ENCODE measurements around the gene OGA.
"Not testable (repeated sequence)": the region's sequence is repeated elsewhere in the genome, so short reads cannot be mapped to it uniquely, and the experiment has no call there.

OGA gene

GRCh38 chr10:101797403-101798059, 20.7 kb downstream of the OGA start:
- no peak for DNase-seq (ENCODE audit: low read depth in 2 of 2)

GRCh38 chr10:101793526-101793925, 24.7 kb downstream of the OGA start:
- no peak for DNase-seq (ENCODE audit: low read depth in 2 of 2)

- DNase-seq (ENCODE audit: low read depth in 2 of 2), result no peak
Observed at GRCh38 chr10:101789686-101790085, 28.6 kb downstream of the OGA start.

GRCh38 chr10:101789231-101789630, 29.0 kb downstream of the OGA start:
- DNase-seq (ENCODE audit: low read depth in 2 of 2), result not testable (repeated sequence)

GRCh38 chr10:101785801-101786200, 32.4 kb downstream of the OGA start:
- no peak for DNase-seq (ENCODE audit: low read depth in 2 of 2)

GRCh38 chr10:101784558-101784957, 33.7 kb downstream of the OGA start:
- no peak for DNase-seq (ENCODE audit: low read depth in 2 of 2)

GRCh38 chr10:101783736-101784118, 34.5 kb downstream of the OGA start:
- no peak for DNase-seq (ENCODE audit: low read depth in 2 of 2)

GRCh38 chr10:101782811-101783735, 35.2 kb downstream of the OGA start, which contains the start of gene NPM3:
NPM3 (minus strand) TSS chr10:101783446; CDS start chr10:101783390, 56 bp downstream.
- peak; percentile 76 to 80 for DNase-seq (ENCODE audit: low read depth in 2 of 2)

- no peak for DNase-seq (ENCODE audit: low read depth in 2 of 2)
Observed at GRCh38 chr10:101781984-101782810, 36.0 kb downstream of the OGA start.

GRCh38 chr10:101781655-101781983, 36.6 kb downstream of the OGA start:
- no peak for DNase-seq (ENCODE audit: low read depth in 2 of 2)

- peak; percentile 62 to 69 for DNase-seq (ENCODE audit: low read depth in 2 of 2)
Observed at GRCh38 chr10:101780818-101781654, 37.2 kb downstream of the OGA start.

GRCh38 chr10:101780187-101780817, 37.9 kb downstream of the OGA start:
- no peak for DNase-seq (ENCODE audit: low read depth in 2 of 2)

- peak; percentile 83 to 88 for DNase-seq (ENCODE audit: low read depth in 2 of 2)
Observed at GRCh38 chr10:101779544-101780186, 38.6 kb downstream of the OGA start.

- no peak for DNase-seq (ENCODE audit: low read depth in 2 of 2)
Observed at GRCh38 chr10:101778781-101779543, 39.3 kb downstream of the OGA start.

- no peak for DNase-seq (ENCODE audit: low read depth in 2 of 2)
Observed at GRCh38 chr10:101778151-101778780, 40.0 kb downstream of the OGA start.

GRCh38 chr10:101777619-101778145, 40.6 kb downstream of the OGA start:
- no peak for DNase-seq (ENCODE audit: low read depth in 2 of 2)

- DNase-seq (ENCODE audit: low read depth in 2 of 2), result no peak
Observed at GRCh38 chr10:101776161-101776817, 42.0 kb downstream of the OGA start.
